ENCODE measurements around the gene MAN1A1.
"Not testable (repeated sequence)": the region's sequence is repeated elsewhere in the genome, so short reads cannot be mapped to it uniquely, and the experiment has no call there.

Gene MAN1A1

DNA sequence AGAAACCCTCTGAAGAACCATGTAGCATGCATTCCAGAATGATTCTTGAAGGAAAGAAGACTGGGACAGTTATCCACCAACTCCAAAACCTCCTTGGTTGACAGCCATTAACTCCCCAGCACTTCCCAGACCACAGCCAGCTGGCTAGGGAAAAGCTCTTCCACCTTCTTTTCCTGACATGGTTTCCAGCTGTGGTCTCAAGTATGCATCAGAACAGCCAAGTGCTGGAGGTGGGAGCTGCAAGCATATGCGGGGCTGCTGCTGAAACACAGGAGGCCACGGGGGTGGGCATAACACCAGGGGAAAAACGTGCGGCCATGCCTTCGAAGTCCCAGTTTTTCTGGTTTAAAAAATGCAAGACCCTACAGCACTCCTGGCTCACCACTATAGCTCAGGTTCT, 163.1 kb downstream of the MAN1A1 start:
- no peak for DNase-seq

DNA sequence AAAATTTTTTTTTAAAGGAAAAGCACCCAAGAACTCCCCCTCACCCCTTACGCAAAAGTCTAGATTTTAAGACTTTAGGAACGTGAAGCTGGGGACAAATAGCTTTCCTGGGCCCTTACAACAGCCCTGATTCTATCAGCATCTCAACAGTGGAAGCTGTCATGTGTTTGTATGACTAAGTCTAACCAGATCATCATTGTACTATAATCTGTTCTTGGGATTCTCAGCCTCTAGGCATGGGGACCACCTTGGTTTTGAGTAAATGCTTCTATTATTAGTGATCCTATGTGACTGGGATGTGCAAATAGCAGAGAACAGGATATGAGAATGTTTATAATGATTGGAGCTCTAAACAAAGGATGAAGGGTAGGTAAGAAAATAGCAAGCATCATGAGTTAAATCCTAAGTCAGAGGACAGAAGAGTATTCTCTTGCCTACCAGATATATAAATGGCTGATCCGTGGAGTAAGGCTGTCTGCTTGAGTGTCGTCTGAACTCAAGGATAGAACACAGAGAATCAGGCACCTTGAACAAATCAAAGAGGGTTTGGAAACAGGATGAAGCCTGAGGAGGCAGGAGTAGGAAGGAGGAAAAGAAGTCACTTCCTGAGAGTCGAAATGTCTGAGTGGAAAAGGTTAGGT, 165.4 kb downstream of the MAN1A1 start:
- DNase-seq, result no peak

DNA sequence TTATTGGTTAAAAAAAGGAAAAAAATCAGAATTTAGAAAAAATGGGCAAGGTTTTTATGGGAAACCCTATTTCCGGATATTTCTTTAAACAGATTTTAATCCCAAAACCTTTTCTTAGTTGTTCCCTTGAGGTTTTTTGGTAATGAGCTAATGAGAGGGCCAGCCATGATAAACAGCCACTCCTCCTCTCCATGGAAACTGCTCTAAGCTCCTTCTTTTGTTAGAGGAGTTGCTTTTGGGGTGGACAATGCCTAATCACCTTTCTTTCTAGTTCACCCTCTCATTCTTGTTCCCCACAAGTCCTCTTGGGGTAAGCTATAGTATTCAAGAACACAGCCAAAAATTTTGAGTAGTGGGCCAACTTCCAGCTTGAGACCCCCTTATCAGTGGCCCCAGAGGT, 166.1 kb downstream of the MAN1A1 start:
- DNase-seq, result no peak

DNA sequence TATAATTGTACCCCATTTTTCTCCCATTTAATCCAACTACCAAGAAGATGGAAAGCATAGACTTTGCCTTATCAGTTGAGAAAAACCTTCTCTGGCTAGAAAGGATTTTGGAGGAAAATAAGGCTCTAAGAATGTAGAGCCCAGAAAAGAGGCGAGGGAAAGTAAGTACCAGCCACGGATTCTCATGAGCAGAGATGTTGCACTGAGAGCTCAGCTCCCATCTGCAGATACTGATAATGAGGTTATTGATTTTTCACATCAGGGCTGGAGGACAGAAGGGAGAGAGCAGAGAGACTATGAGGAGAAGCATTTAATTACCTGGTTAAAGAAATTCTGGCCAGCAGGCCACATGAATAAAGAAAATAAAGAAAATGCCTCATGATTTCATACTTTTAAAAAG, 166.7 kb downstream of the MAN1A1 start:
- no peak for DNase-seq

DNA sequence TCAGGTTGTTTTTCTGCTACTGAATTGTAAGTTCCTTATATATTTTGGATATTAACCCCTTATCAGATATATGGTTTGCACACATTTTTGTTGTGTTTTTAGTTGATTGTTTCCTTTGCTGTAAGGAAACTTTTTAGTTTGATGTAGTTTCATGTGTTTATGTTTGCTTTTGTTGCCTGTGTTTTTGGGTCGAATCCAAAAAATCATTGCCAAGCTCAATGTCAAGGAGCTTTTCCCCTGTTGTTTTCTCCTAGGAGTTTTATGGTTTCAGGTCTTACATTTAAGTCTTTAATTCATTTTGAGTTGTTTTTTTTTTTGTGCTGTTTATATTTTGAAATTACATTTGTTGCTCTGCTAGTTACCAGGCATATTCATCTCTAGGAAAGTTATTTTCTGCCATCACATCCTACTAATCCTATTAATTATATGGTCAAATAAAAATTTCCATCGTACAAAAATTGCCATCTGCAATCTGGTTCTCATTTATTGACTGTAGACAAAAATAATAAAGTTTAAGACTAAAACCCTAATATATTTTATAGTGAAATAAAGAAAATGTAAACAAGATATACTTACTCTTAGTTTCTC, 167.3 kb downstream of the MAN1A1 start:
- DNase-seq, result no peak

DNA sequence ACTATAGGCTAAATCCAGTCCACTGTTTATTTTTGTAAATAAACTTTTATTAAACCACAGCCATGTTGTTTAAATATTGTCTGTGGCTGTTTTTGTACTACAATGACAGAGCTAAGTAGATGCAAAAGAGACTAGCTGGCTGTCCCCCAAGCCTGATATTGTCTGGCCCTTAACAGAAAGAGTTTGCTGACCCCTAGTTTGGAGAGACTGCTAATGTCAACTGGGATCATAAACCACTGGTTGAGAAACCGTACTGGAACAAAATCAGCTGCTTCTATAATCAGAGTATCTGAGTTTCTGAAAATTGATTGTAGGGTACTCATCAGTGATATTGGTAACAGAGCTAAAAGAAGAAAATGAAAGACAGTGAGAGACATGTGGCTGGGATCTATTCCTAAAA, 168.5 kb downstream of the MAN1A1 start:
- DNase-seq, result no peak

DNA sequence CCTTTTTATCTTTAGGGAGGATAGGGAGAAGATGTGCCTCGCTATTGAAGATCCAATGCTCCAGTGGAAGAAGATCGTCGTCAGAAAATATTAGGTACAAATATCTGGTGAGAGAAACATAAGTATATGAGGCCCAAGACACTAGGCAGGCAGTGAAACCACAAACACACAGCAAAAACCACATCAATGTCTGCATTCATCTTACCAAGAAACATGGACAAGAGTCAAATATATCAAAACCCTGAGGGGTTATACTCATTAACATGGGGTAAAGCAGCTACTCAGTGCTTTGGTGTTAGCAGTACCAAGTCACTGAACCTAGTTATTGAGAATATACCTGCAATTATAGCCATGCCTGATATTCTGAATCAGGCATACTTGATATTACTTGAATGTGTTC, 169.7 kb downstream of the MAN1A1 start:
- DNase-seq, result no peak

DNA sequence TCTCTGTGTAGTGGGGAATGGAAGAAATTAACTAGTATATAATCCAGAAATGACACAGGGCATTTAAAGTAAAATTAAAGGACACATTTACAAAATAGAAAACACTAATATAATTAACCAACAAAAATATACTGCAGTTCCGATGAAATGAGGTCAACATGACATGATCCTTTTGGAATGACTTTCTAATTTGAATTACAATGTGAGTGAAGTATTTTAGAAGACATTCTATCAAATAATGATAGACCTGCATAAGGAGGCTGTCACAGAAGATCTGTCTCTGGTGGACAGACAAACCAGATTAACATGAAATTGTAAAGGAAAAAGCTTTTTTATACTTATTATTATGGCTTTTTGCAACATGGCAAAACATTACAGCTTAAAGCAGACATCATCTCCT, 170.5 kb downstream of the MAN1A1 start:
- DNase-seq, result no peak

DNA sequence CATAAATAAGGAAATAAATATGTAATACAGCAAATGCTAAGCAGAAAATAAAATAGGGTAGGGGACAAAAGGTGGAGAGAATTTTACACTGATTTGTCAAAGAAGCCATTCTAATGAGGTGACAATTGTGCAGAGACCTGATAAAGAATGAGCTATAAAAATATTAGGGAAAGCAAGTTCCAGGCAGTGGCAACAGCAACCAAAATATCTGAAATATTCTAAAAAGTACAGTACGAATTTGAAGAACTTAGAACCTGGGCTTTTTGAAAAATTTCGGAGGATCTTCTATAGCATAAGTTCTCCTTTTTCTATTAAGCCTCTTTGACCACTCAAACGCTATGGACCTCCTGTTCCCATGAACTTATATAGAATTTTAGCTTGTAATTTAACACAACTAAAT, 173.1 kb downstream of the MAN1A1 start:
- no peak for DNase-seq

DNA sequence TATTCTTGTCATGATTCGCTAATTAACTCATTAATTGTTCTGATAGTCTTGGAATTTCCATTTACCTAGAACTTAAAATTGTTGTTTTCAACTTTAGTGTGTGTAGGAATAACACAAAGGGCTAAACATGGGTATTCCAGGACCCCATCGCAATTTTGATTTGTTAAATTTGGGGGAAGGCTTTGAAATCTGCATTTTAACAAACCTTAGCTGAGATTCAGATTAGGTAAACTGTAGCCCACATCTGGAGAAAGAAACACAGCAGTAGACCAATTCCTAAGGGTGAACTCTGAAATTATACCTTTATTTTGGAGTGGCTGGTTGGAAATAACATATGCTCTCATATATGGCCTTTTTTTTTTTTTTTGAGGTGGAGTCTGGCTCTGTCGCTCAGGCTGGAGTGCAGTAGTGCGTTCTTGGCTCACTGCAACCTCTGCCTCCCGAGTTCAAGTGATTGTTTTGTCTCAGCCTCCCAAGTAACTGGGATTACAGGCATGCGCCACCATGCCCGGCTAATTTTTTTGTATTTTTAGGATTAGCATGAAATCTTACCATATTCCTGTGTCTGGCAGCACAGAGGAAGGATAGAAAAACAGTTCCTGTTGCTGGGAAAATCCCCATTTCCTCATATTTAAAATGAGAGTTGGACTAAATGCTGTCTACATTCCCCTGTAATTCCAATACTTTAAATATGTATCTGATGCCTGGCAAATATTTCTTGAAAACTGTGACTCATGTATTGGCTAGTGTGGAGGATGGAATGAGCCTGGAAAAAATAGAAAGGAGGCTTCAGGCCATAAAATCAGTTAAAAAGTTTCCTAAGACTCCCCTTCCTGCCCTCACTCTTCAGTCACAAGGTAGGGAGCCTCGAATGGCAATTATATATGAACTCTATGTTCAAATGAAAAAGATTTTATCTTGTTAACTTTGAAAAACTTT, 174.4 kb downstream of the MAN1A1 start:
- no peak for DNase-seq

DNA sequence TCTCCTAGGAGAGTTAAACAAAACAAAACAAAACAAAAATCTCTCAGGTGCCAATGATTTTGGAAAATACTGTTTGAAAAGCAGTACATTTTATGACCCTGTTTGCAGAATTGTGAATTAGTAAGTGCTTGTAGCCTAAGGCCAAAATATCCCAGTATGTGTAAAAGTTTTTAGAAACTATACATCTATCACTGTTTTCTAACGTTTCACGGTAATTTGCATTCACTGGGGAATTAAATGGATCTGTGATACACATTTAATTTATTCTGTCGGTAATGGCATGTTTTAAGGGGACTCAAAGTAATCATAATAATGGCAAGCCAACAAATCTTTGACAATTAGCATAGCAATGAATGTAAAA, 175.5 kb downstream of the MAN1A1 start:
- no peak for DNase-seq

DNA sequence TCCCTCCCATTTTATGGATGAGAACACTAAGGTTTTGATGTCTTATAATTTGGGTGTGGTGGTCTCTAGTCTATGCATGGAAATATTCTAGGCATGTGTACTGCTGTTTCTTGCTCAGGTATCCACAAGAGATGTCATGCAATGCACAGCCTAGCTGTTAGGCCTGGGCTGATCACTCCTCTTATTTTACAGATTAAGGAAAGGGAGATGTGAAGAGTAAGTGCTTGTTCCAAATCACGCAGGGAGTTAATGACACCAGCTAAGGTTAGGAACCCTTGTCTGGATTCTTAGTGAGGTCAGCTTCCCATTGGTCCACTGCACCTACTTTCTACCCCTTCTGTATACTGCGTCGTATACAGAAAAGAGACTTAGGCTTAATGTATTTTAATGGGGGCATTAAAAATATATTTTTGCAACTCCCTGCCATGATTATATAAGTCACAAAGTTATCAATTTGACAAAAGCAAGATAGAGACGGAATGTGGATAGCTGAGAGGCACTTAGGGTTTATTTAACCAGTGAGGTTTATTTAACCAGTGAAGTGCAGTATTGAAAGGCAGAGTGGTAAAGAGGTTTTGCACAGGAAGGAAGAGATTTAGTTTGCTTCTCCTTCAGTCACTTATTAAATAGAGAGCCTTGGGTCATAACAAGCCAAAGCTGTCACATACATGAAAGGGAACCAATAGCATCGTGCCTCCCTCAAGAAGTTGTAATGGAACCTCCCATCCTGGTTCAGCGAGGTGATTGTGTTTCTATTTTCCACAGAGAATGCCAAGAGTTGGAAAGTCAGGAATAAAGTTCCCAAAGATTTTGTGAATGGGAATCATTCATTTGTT, 176.1 kb downstream of the MAN1A1 start:
- DNase-seq, result no peak

DNA sequence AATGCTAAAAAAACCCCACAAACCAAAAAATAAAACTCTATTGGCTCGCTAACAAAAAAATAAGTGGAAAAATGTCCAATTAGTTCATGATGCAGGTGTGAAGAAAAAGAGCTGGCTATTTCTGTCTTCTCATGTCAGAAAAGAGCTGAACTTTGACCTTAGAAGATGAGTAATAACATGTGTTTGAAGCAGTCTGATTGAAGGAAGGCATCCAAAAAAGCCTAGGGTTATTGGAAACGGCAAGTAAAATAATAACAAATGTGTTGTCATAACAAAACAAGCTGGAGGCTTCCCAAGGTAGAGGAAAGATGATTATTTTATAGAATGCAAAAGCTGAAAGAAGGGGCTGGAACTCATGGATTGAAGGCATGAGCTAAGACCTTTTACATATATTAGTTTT, 176.7 kb downstream of the MAN1A1 start:
- no peak for DNase-seq

DNA sequence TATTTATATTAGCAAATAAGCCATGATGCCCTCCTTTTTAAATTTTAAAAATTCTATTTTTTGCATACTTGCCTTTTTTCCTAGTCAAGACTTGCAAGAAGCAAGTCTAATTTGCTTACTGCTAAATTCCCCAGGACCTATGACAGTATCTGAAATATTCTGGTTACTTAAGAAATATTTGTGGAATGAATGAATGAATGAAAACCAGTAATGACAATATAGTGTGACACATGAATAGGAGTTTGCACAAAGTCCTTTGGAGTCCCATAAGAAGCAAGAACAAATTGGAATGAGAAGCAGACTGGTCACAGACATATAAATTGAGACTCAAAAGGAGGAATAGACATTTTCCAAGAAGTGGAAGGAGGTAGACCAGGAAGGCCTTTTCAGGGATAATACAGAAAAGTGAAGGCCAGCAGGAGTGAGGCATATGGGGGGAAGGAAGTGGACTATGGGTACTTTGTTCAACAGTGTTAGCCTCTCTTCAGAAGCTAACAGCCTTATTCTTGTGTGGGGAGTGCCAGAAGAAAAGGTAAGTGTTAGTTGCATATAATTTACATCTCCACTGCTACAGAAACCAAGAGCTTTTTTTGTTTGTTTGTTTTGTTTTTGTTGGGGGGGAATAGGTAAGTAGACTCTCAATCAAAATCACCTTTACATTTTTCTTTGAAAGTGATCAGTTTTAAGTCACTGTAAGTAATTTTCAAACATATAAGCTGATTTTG, 177.5 kb downstream of the MAN1A1 start:
- no peak for DNase-seq

DNA sequence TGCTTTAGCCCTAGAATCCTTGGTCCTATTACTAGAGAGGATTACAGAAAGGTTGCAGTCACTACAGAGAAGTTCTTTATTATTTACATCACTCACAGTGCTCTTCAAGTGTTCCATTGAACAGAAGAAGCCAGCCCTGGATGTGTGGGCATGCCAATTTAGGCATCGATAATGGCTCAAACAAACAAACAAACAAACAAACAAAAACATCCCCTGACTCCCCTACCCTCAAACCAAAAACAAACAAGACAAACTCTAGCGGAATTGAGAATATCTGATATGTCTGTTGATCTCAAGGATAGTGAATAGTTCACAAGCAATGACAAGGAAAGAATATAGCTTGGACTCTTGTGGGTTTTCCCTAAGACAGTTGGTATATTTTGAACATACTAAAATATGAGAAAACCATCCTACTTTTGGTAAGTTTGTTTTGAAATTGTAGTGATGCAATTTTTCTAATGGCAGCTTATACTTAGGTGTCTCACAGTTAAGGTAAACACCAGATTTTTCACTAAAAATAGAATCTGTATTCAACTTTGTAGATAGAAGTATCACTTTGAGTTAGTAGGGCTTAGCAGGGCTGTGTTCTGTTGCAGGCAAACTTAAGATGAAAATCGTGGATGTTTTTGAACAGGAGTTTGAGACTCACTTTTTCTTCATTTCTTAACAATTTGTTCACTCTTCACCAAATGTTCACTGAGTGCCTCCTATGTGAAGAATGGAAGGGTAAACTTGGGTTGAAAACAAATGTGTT, 178.3 kb downstream of the MAN1A1 start:
- no peak for DNase-seq

DNA sequence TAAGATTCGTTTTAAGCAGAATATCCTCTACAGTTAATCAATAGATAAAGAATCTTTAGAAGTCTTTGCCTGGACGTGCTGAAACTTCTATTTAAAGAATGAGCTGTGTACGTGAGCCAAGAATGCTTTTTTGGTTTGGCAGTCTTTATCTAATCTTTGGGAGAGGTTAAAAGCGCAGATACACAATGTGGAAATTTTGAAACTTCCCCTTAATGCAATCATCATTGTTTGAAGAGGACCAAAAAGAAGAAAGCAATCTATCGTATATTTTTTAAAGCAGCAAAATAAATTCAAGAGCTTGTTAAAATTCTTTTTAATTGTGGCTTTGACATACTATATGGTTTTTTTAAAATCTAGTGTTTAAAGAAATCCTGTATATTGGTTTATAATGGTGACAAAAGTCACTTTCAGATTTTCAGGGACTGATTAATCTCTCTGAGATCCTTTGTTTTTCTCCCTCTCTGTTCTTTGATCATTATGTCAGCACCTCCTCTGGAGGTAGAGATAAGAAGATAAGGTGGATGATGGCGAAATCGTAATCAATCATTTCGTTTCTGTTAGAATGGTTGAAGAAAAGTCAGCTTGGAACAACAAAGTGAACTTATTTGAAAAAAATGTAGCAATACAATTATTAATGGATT, 179.0 kb downstream of the MAN1A1 start:
- no peak for DNase-seq

DNA sequence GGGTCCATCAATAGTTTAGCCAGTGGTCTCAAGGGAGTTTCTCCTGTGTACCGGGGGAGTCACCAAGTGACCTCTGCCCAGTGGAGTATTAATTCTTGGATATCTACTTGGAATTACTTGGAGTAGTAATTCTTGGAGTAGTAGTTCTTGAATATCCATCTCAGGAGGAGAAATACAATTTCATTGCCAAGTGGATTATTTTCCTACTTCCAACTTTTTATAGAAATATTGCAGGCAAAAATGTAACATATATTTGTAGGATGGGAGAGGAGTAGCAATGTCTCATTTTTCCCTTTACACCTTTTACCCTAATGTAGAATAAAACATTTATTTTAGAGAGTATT, 179.5 kb downstream of the MAN1A1 start:
- no peak for DNase-seq

DNA sequence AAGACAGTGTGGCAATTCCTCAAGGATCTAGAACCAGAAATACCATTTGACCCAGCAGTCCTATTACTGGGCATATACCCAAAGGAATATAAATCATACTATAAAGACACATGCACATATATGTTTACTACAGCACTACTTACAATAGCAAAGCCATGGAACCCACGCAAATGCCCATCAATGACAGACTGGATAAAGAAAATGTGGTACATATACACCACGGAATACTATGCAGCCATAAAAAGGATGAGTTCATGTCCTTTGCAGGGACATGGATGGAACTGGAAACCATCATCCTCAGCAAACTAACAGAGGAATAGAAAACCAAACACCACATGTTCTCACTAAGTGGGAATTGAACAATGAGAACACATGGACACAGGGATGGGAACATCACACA, 180.2 kb downstream of the MAN1A1 start:
- DNase-seq, result not testable (repeated sequence)

DNA sequence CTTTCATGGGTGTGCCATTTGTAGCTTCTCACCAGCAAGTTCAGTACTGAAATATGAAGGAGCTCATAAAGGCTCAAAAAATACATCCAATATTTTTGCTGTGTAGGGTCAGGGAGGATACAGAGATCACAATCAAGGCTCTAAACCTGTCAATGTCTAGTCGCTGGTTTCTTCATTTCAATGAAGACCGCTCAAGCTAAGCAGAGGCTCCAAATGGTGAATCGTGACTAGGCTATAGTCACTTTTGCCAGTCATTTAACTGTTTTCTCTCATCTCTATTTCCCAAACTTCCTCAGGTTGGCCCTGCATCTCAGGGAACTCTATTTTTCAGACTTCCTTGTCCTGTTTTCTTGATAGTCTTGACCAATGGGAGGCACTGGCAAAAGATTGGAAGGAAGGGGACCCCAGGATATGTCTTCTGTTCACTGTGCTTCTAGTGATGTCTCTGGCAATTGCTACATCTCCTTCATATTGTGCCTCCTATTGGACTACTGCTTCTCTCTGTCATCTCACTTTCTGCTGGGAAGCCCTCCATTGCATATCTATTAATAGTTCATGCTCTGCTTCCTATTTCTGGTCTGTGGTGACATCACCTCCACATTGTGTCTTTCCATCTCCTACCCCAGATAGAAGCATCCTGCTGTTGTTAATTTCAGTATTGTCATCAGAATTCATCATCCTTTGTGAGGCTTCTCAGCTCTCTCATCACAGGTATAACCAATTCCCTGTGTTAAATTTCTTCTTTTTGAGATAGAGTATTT, 183.4 kb downstream of the MAN1A1 start:
- no peak for DNase-seq

DNA sequence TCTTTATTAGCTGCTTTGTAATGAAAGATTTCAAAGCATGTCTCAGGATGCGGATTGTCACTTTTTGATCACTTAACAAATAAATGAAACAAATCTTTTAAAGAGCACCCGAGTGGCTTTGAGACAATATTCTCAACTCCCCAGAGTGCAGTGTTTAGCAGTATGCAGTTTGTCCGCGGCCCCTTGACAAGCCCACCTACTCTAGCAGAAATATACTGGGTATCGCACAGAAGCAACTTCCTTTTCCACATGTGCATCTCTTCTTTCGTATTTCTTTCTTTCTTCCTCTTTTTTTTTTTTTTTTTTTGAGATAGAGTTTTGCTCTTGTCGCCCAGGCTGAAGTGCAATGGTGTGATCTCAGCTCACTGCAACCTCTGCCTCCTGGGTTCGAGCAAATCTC, 186.6 kb downstream of the MAN1A1 start:
- DNase-seq, result no peak
